ENCODE data around the gene KAZN.

The KAZN gene

GRCh38 chr1:15089258-15089992, 490.9 kb downstream of the KAZN start:
- in situ Hi-C loops (cut with MboI; ENCODE audit: low sequenced_read_pairs), result no loop called here

- in situ Hi-C loops (cut with MboI; ENCODE audit: low sequenced_read_pairs), result no loop called here
These were observed 491.9 kb downstream of the KAZN start for GRCh38 chr1:15090373-15090772.

- in situ Hi-C loops (cut with MboI; ENCODE audit: low sequenced_read_pairs), result no loop called here
These were observed 495.6 kb downstream of the KAZN start for GRCh38 chr1:15094056-15094455.

GRCh38 chr1:15094719-15095495, 496.4 kb downstream of the KAZN start:
- in situ Hi-C loops (cut with MboI; ENCODE audit: low sequenced_read_pairs), result no loop called here

GRCh38 chr1:15095496-15095875, 497.0 kb downstream of the KAZN start:
- in situ Hi-C loops (cut with MboI; ENCODE audit: low sequenced_read_pairs), result no loop called here

- in situ Hi-C loops (cut with MboI; ENCODE audit: low sequenced_read_pairs), result no loop called here
These were observed 497.8 kb downstream of the KAZN start for GRCh38 chr1:15096293-15096692.

- in situ Hi-C loops (cut with MboI; ENCODE audit: low sequenced_read_pairs), result no loop called here
These were observed 500.0 kb downstream of the KAZN start for GRCh38 chr1:15098176-15099125.

- in situ Hi-C loops (cut with MboI; ENCODE audit: low sequenced_read_pairs), result no loop called here
These were observed 501.1 kb downstream of the KAZN start for GRCh38 chr1:15099441-15100120.

GRCh38 chr1:15100121-15100879, 501.8 kb downstream of the KAZN start:
- in situ Hi-C loops (cut with MboI; ENCODE audit: low sequenced_read_pairs), result no loop called here

GRCh38 chr1:15100880-15101760, 502.6 kb downstream of the KAZN start:
- in situ Hi-C loops (cut with MboI; ENCODE audit: low sequenced_read_pairs), result no loop called here

- in situ Hi-C loops (cut with MboI; ENCODE audit: low sequenced_read_pairs), result no loop called here
These were observed 503.3 kb downstream of the KAZN start for GRCh38 chr1:15101801-15102200.

- in situ Hi-C loops (cut with MboI; ENCODE audit: low sequenced_read_pairs), result no loop called here
These were observed 504.2 kb downstream of the KAZN start for GRCh38 chr1:15102646-15103045.

- in situ Hi-C loops (cut with MboI; ENCODE audit: low sequenced_read_pairs), result no loop called here
These were observed 504.7 kb downstream of the KAZN start for GRCh38 chr1:15103211-15103610.

- in situ Hi-C loops (cut with MboI; ENCODE audit: low sequenced_read_pairs), result no loop called here
These were observed 505.4 kb downstream of the KAZN start for GRCh38 chr1:15103906-15104305.

GRCh38 chr1:15104768-15105167, 506.3 kb downstream of the KAZN start:
- in situ Hi-C loops (cut with MboI; ENCODE audit: low sequenced_read_pairs), result no loop called here

- in situ Hi-C loops (cut with MboI; ENCODE audit: low sequenced_read_pairs), result no loop called here
These were observed 508.1 kb downstream of the KAZN start for GRCh38 chr1:15106608-15107007.

- in situ Hi-C loops (cut with MboI; ENCODE audit: low sequenced_read_pairs), result no loop called here
These were observed 508.7 kb downstream of the KAZN start for GRCh38 chr1:15107058-15107687.

- in situ Hi-C loops (cut with MboI; ENCODE audit: low sequenced_read_pairs), result no loop called here
These were observed 509.4 kb downstream of the KAZN start for GRCh38 chr1:15107911-15108310.

All from HL-60/S4 (cell line).